Naive thymus-derived CD4-positive, alpha-beta T cell (primary cell): ENCODE measurements around the gene SFXN5. TPM values are rescaled to one million over a fixed set of nuclear protein-coding genes. Genes with fewer than 3 reads are reported as not detected.

Experiments
- ATAC-seq: fragments of 150-1000 bp; cut with Tn5 transposase; 2 replicates; pipeline ENCODE4 v1.10.0; 2021; ENCODE audit warnings: mild to moderate bottlenecking, moderate library complexity
- CTCF ChIA-PET: fragments of 350-600 bp; sonication (Branson Sonifier 250); formaldehyde crosslinking; loops from one replicate; lab custom pipeline; 2021; ENCODE audit warnings: antibody characterized with exemption; lab: Charles Lee
- POLR2A ChIA-PET: fragments of 350-600 bp; sonication (Branson Sonifier 250); formaldehyde crosslinking; loops from one replicate; lab custom pipeline; 2021; ENCODE audit warnings: antibody characterized with exemption, inconsistent platforms; lab: Charles Lee
- DNase-seq, 9 donors: peaks; one replicate each; pipeline versions ENCODE4 v3.0.0 to v3.0.0-alpha.2; 2020 to 2022; ENCODE audit warnings: mixed read lengths in 1 of 9
- H3K27ac ChIP-seq: one replicate; pipeline ENCODE4 v1.7.0; 2013; ENCODE audit warnings: mild to moderate bottlenecking, low read depth, low read length, moderate library complexity
- H3K27me3 ChIP-seq, 2 donors: one replicate each; pipeline ENCODE4 v1.7.0; 2013; ENCODE audit warnings: low read length in 2 of 2, mild to moderate bottlenecking in 2 of 2, moderate library complexity in 2 of 2; ENCODE audit not compliant: control insufficient read depth in 2 of 2, insufficient read depth in 2 of 2
- H3K36me3 ChIP-seq, 3 experiments: 1 replicate in 2 of 3; 2 replicates in 1 of 3; pipeline ENCODE4 v1.7.0; 2013; ENCODE audit warnings: low read length in 3 of 3, mild to moderate bottlenecking in 3 of 3, moderate library complexity in 1 of 3; ENCODE audit not compliant: insufficient read depth in 3 of 3, control insufficient read depth in 2 of 3
- H3K4me1 ChIP-seq, 2 donors: one replicate each; pipeline ENCODE4 v1.7.0; 2013; ENCODE audit warnings: low read length in 2 of 2, mild to moderate bottlenecking in 2 of 2, moderate library complexity in 1 of 2; ENCODE audit not compliant: control insufficient read depth in 2 of 2, insufficient read depth in 2 of 2
- H3K4me3 ChIP-seq: 2 replicates; pipeline ENCODE4 v1.7.0; 2013; ENCODE audit warnings: mild to moderate bottlenecking, low read length
- H3K9me3 ChIP-seq, 3 experiments: 1 replicate in 2 of 3; 2 replicates in 1 of 3; pipeline ENCODE4 v1.7.0; 2013; ENCODE audit warnings: low read length in 3 of 3; ENCODE audit not compliant: control insufficient read depth in 2 of 3
- H3K27ac Mint-ChIP-seq, 9 donors: one replicate each; pipeline ENCODE4 v1.8.0; 2020 to 2022; ENCODE audit warnings: mixed read lengths in 9 of 9, mild to moderate bottlenecking in 8 of 9, moderate library complexity in 5 of 9, inconsistent platforms in 2 of 9
- H3K27me3 Mint-ChIP-seq, 5 donors: one replicate each; pipeline ENCODE4 v1.8.0; 2021 to 2022; ENCODE audit warnings: mixed read lengths in 5 of 5, mild to moderate bottlenecking in 1 of 5
- H3K36me3 Mint-ChIP-seq, 5 donors: one replicate each; pipeline ENCODE4 v1.8.0; 2020 to 2022; ENCODE audit warnings: mixed read lengths in 5 of 5, mild to moderate bottlenecking in 3 of 5, inconsistent platforms in 1 of 5
- H3K4me1 Mint-ChIP-seq, 7 donors: one replicate each; pipeline ENCODE4 v1.8.0; 2020 to 2022; ENCODE audit warnings: mixed read lengths in 7 of 7, mild to moderate bottlenecking in 3 of 7, inconsistent platforms in 1 of 7
- H3K4me3 Mint-ChIP-seq, 10 donors: one replicate each; pipeline ENCODE4 v1.8.0; 2020 to 2022; ENCODE audit warnings: mild to moderate bottlenecking in 10 of 10, mixed read lengths in 10 of 10, moderate library complexity in 6 of 10, inconsistent platforms in 2 of 10
- H3K9me3 Mint-ChIP-seq, 11 donors: one replicate each; pipeline ENCODE4 v1.8.0; 2020 to 2022; ENCODE audit warnings: mixed read lengths in 11 of 11, mild to moderate bottlenecking in 4 of 11, inconsistent platforms in 1 of 11, moderate library complexity in 1 of 11
- intact Hi-C, 2 donors: fragments of 100-400 bp; cut with micrococcal nuclease; formaldehyde crosslinking; loops; one replicate each; pipeline ENCODE4 v1.15.1; 2023
- polyA plus RNA-seq, 2 donors: library from polyadenylated mRNA; unstranded; fragments of 300-500 nt; fragmentation: Illumina TruSeq; gene quantifications; one replicate each; pipeline ENCODE4 v1.2.3, GENCODE V29; 2021
- total RNA-seq, 6 experiments: library from RNA in 5 of 6; stranded (reverse) in 5 of 6; gene quantifications; 1 replicate in 5 of 6; 2 replicates in 1 of 6; pipeline ENCODE4 v1.2.3 and lab custom pipeline; 2021 to 2026

Gene SFXN5
- total and polyA plus RNA-seq, 7 experiments from 2014 or later = 2.2 to 17.4 (median 9.1) TPM

DNA sequence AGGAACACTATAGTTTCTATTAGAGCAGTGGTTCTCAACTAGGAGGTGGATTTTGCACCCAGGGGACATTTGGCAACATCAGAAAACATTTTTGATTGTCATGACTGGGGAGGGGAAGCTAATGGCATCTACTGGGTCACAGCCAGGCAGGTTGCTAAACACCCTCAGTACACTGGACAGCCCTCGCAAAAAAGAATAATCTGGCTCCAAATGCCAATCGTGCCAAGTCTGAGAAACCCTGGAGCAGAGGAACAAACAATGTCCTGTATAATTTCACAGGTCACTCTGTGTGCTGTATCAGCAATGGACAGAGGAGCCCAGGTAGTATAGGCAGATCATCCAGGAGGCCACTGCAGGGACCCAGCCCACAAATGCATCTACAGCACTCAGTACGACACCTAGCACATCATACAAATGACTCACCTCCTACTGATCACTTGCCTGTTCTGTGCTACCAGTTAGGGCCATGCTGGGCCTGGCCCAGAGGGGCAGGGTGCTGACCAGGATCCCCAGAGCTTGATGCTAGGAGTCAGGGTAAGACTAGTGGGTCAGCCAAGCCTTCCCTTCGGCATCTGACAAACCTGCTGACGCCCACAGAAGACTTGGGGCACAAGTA lies 37.6 kb downstream of the SFXN5 start:
- Mint-ChIP-seq H3K36me3 (peaks cover 0 to 13% (median 0%) of the 10 kb centered on the region in 5 donors), H3K4me3 (no peak overlapping the region), H3K9me3 (no peaks in the 10 kb centered on the region), H3K27ac (no peak overlapping the region), H3K27me3 (no peaks in the 10 kb centered on the region), H3K4me1 (peaks cover 0 to 4% (median 0%) of the 10 kb centered on the region in 7 donors)
- DNase-seq = no peak
- H3K4me3 ChIP-seq = no peak overlapping the region
- POLR2A ChIA-PET = no interaction called here
- CTCF ChIA-PET = no interaction called here
- no peaks in the 10 kb centered on the region for H3K36me3 ChIP-seq
- no peak overlapping the region for H3K27ac ChIP-seq
- H3K4me1 ChIP-seq = no peaks in the 10 kb centered on the region
- ATAC-seq = peak; percentile 39
- no peaks in the 10 kb centered on the region for H3K27me3 ChIP-seq
- intact Hi-C loops = no loop called here
- no peaks in the 10 kb centered on the region for H3K9me3 ChIP-seq

DNA sequence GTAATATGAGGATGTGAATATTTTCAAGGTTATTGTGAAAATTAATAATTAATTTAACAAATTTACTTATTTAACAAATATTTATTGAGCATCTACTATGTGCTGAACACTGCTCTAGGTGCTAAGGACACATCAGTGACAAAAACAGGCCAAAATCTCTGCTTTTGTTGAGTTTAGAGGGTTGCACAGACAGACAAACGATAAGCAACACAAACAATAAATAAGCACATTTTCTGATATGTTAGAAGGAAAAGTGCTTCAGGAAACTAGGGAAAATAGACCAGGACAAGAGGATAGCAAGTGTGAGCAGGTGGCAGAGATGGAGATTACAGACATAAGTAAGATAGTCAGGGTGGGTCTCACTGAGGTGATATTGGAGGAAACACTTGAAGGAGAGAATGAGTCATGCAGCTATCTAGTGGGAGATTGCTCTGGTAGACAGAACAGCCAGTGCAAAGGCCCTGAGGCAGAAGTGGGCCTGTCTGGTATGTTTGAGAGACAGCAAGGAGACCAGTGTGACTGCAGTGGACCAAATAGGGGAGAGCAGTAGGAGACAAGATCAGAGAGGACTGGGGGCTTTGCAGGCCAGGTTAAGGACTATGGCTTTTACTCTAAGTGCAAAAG lies 38.3 kb downstream of the SFXN5 start:
- H3K36me3 Mint-ChIP-seq = peaks cover 0 to 14% (median 0%) of the 10 kb centered on the region in 5 donors
- H3K27me3 ChIP-seq = no peaks in the 10 kb centered on the region
- no peaks in the 10 kb centered on the region for H3K27me3 Mint-ChIP-seq
- DNase-seq = no peak
- H3K9me3 Mint-ChIP-seq = no peaks in the 10 kb centered on the region
- no peaks in the 10 kb centered on the region for H3K36me3 ChIP-seq
- H3K4me3 Mint-ChIP-seq = no peak overlapping the region
- H3K4me1 Mint-ChIP-seq = peaks cover 0 to 4% (median 0%) of the 10 kb centered on the region in 7 donors
- POLR2A ChIA-PET = no interaction called here
- intact Hi-C loops = no loop called here
- no peak for ATAC-seq
- H3K27ac Mint-ChIP-seq = peak overlapping the region in 1 of 9 donors; percentile 67
- H3K9me3 ChIP-seq = no peaks in the 10 kb centered on the region
- no peak overlapping the region for H3K4me3 ChIP-seq
- CTCF ChIA-PET = no interaction called here
- H3K4me1 ChIP-seq = no peaks in the 10 kb centered on the region
- no peak overlapping the region for H3K27ac ChIP-seq

DNA sequence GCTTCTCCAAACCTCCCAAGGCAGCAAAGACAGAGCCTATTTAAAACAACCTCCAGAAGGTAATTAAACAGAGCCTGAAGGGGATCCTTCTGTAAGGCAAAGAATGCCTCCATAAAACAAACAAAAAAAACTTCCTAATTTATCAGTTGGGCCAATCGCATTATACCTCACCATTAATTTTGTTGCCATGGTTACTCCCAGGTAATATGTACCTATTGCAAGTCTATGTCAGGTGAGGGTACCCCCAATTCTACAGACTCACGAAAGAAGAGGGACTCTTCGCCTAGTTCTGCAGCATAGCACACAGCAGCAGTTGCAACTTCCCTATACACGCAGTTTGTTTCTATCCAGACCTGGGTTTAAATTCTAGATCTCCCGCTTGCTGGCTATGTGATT lies 38.8 kb downstream of the SFXN5 start:
- no peak for DNase-seq
- Mint-ChIP-seq H3K27ac (no peak overlapping the region), H3K4me3 (no peak overlapping the region), H3K4me1 (peaks cover 0 to 4% (median 0%) of the 10 kb centered on the region in 7 donors), H3K9me3 (no peaks in the 10 kb centered on the region), H3K36me3 (peaks cover 0 to 19% (median 0%) of the 10 kb centered on the region in 5 donors), H3K27me3 (no peaks in the 10 kb centered on the region)
- H3K4me3 ChIP-seq = no peak overlapping the region
- ATAC-seq = no peak
- intact Hi-C loops = no loop called here
- POLR2A ChIA-PET = no interaction called here
- no peaks in the 10 kb centered on the region for H3K9me3 ChIP-seq
- H3K27me3 ChIP-seq = no peaks in the 10 kb centered on the region
- no peaks in the 10 kb centered on the region for H3K4me1 ChIP-seq
- no peaks in the 10 kb centered on the region for H3K36me3 ChIP-seq
- H3K27ac ChIP-seq = no peak overlapping the region
- CTCF ChIA-PET = no interaction called here

DNA sequence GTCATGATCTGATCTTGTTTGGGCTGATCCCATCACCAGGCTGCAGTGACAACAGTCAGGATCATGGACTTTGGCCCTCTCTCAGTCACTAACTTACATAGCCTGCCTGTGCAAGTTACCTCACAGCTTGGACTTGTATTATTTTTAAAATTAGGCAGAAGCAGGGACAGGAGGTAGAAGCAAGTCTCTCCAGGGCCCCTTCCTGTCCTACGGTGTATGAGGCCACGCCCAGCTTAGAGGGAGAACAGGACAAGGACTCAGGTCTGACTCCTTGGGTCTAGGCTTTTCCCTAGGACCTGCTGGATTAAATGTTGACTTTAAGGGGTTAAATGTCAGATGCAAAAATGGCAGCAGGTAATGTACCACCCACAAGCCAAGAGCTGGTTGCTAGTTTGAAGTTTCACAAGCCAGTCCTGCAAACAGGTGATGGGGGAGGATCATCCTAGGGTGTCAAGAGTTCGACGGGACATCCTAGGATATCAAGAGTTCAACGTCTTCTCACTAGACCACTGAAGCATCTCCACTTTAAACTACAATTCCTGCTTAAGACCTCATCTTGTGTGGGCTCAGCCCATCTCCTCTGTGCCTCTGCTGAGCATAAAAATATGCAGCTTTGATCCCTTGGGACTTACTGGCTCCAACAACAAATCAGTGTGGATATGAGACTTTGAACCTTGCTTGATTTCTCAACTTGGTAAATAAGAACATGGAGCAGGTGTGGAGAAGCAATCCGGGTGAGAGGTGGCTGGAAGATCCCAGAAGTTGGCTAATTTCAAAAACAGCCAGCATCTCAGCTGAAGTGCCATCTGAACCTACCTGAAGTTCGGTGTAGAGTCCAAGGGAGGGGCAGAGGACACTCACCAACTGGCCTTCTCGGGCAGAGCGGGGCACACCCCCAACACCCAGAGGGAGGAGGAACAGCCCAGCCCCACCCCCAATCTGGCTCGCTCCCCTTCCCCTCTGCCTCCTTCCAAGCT lies 39.5 kb downstream of the SFXN5 start:
- no peaks in the 10 kb centered on the region for H3K9me3 Mint-ChIP-seq
- no peak overlapping the region for H3K27ac Mint-ChIP-seq
- Histone ChIP-seq H3K36me3 (no peaks in the 10 kb centered on the region), H3K27ac (no peak overlapping the region), H3K4me1 (no peaks in the 10 kb centered on the region), H3K9me3 (no peaks in the 10 kb centered on the region), H3K4me3 (no peak overlapping the region), H3K27me3 (no peaks in the 10 kb centered on the region)
- intact Hi-C loops = no loop called here
- ATAC-seq (no peak), DNase-seq (no peak)
- no peak overlapping the region for H3K4me3 Mint-ChIP-seq
- peaks cover 0 to 4% (median 0%) of the 10 kb centered on the region in 7 donors for H3K4me1 Mint-ChIP-seq
- H3K36me3 Mint-ChIP-seq = peaks cover 0 to 15% (median 0%) of the 10 kb centered on the region in 5 donors
- ChIA-PET CTCF (interaction anchor here (0.9 to 1.0 kb wide), 2 partner anchors 30 to 54 kb away, joined by 3 read pairs; no protein-coding TSS in a partner anchor), POLR2A (interaction anchor here (0.7 kb wide), 1 partner anchor 237 kb away, joined by 5 read pairs; no protein-coding TSS in a partner anchor)
- no peaks in the 10 kb centered on the region for H3K27me3 Mint-ChIP-seq

DNA sequence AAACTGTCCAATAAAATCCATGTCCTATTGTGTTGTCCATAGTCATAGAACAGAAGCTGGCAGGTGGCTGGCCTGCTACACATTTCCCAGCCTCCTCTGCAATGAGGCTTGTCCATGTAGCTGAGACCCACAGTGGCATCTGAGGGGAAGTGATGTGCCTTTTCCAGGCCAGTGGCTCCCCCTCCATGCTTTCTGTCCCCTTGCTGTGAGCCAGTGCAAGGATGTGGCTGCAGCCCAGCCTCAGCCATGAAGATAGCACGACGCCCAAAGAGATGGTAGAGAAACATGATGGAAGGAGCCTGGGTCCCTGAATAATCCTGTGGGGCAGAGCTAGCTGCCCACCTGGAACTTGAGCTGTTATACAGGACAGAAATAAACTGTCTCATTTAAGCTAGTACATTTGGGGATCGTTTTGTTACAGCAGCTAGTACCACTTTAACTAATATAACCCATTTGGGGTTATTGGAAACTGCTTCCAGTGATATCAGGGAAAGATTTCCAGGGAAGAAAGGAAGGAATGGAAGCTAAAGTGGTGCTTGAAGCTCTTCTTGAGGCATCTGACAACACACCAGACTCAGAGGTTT lies 40.3 kb downstream of the SFXN5 start:
- Histone ChIP-seq H3K4me1 (no peaks in the 10 kb centered on the region), H3K9me3 (no peaks in the 10 kb centered on the region), H3K27ac (no peak overlapping the region), H3K27me3 (no peaks in the 10 kb centered on the region), H3K36me3 (no peaks in the 10 kb centered on the region), H3K4me3 (no peak overlapping the region)
- POLR2A ChIA-PET = interaction anchor here (0.7 kb wide), 1 partner anchor 238 kb away, joined by 5 read pairs; no protein-coding TSS in a partner anchor
- ATAC-seq (no peak), DNase-seq (no peak)
- peaks cover 0 to 14% (median 0%) of the 10 kb centered on the region in 5 donors for H3K36me3 Mint-ChIP-seq
- no peaks in the 10 kb centered on the region for H3K9me3 Mint-ChIP-seq
- CTCF ChIA-PET = interaction anchor here (0.9 to 1.0 kb wide), 2 partner anchors 31 to 55 kb away, joined by 3 read pairs; no protein-coding TSS in a partner anchor
- no peaks in the 10 kb centered on the region for H3K27me3 Mint-ChIP-seq
- H3K27ac Mint-ChIP-seq = no peak overlapping the region
- peaks cover 0 to 4% (median 0%) of the 10 kb centered on the region in 7 donors for H3K4me1 Mint-ChIP-seq
- intact Hi-C loops = no loop called here
- H3K4me3 Mint-ChIP-seq = no peak overlapping the region

- Mint-ChIP-seq H3K4me3 (no peak overlapping the region), H3K4me1 (peaks cover 0 to 4% (median 0%) of the 10 kb centered on the region in 7 donors), H3K27ac (no peak overlapping the region), H3K9me3 (no peaks in the 10 kb centered on the region), H3K27me3 (no peaks in the 10 kb centered on the region), H3K36me3 (peaks cover 0 to 14% (median 0%) of the 10 kb centered on the region in 5 donors)
- intact Hi-C loops = no loop called here
- Histone ChIP-seq H3K4me3 (no peak overlapping the region), H3K27me3 (no peaks in the 10 kb centered on the region), H3K4me1 (no peaks in the 10 kb centered on the region), H3K36me3 (no peaks in the 10 kb centered on the region), H3K27ac (no peak overlapping the region), H3K9me3 (no peaks in the 10 kb centered on the region)
- ChIA-PET POLR2A (no interaction called here), CTCF (no interaction called here)
- no peak for ATAC-seq
- DNase-seq = no peak
These were observed 42.7 kb downstream of the SFXN5 start for GRCh38 chr2:73028841-73029240.
